Measurements from ENCODE around the gene OSTN.

DNA sequence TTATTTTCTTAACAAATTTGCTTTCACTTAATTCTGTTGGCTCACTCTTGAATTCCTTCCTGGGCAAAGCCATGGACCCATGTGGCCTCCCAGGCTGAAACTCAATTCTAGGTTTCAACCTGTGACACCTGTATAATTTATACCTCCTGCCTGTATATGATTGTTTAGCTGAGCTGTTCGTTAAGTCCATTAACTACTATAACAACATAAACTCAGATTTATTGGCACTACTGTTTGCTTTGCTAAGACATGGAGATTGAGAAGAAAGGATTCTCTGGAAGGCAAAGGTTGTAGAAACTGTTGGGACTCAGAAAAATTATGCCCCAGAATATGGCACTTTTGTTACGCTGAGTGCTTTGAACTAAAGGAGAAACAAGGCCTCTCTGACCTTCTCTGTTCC is 103.4 kb downstream of the OSTN start:
- TF ChIP-seq CTCF (IDR thresholded peaks at IDR 0.05) (no peak), ZFX (IDR thresholded peaks at IDR 0.05; ENCODE audit: borderline replicate concordance) (no peak)
